ENCODE measurements around the gene SCAP. TPM values are rescaled to one million over a fixed set of nuclear protein-coding genes. Genes with fewer than 3 reads are reported as not detected.

SCAP gene
- total and polyA plus RNA-seq, 2 donors, result 31.7 to 40.5 TPM

- DNase-seq (ENCODE audit: low read depth in 6 of 9, low spot score in 9 of 9), result no peak
- 96% methylated on average over 9 of the region's 9 CpGs for WGBS
- H3K9me3 ChIP-seq (ENCODE audit: control insufficient read depth in 2 of 2, insufficient read depth in 1 of 2, low read length in 1 of 2), result no peaks in the 10 kb centered on the region
- H3K36me3 ChIP-seq (ENCODE audit: control insufficient read depth in 2 of 2, insufficient read depth in 2 of 2, low read length in 1 of 2), result peaks cover 68 to 70% of the 10 kb centered on the region in 2 donors
- H3K4me1 ChIP-seq (ENCODE audit: control insufficient read depth in 2 of 2, insufficient read depth in 2 of 2, low read length in 2 of 2), result peaks cover 0 to 10% of the 10 kb centered on the region in 2 donors
- H3K27ac ChIP-seq (ENCODE audit: low read depth in 1 of 2, low read length in 1 of 2), result no peak overlapping the region
- H3K27me3 ChIP-seq (ENCODE audit: control insufficient read depth in 2 of 2, insufficient read depth in 1 of 2, low read length in 1 of 2), result no peaks in the 10 kb centered on the region
- no peak overlapping the region for H3K4me3 ChIP-seq (ENCODE audit: low read length in 2 of 2)
Measured at GRCh38 chr3:47422743-47423142, 53.0 kb downstream of the SCAP start.

- Histone ChIP-seq H3K9me3 (ENCODE audit: control insufficient read depth in 2 of 2, insufficient read depth in 1 of 2, low read length in 1 of 2) (no peaks in the 10 kb centered on the region), H3K36me3 (ENCODE audit: control insufficient read depth in 2 of 2, insufficient read depth in 2 of 2, low read length in 1 of 2) (peaks cover 67 to 68% of the 10 kb centered on the region in 2 donors), H3K4me3 (ENCODE audit: low read length in 2 of 2) (no peak overlapping the region), H3K4me1 (ENCODE audit: control insufficient read depth in 2 of 2, insufficient read depth in 2 of 2, low read length in 2 of 2) (peaks cover 0 to 10% of the 10 kb centered on the region in 2 donors), H3K27ac (ENCODE audit: low read depth in 1 of 2, low read length in 1 of 2) (peak overlapping the region; percentile 11 to 83), H3K27me3 (ENCODE audit: control insufficient read depth in 2 of 2, insufficient read depth in 1 of 2, low read length in 1 of 2) (no peaks in the 10 kb centered on the region)
- WGBS, result 91% methylated on average over 13 of the region's 13 CpGs
- DNase-seq (ENCODE audit: low read depth in 6 of 9, low spot score in 9 of 9), result no peak
Measured at GRCh38 chr3:47421741-47422649, 53.7 kb downstream of the SCAP start.

- H3K4me3 ChIP-seq (ENCODE audit: low read length in 2 of 2), result no peak overlapping the region
- peak; percentile 59 to 92 (median 79) for DNase-seq (ENCODE audit: low read depth in 6 of 9, low spot score in 9 of 9)
- WGBS, result 78% methylated on average over 29 of the region's 29 CpGs
- H3K9me3 ChIP-seq (ENCODE audit: control insufficient read depth in 2 of 2, insufficient read depth in 1 of 2, low read length in 1 of 2), result no peaks in the 10 kb centered on the region
- peak overlapping the region; percentile 48 to 83 for H3K27ac ChIP-seq (ENCODE audit: low read depth in 1 of 2, low read length in 1 of 2)
- peaks cover 64% of the 10 kb centered on the region in 2 donors for H3K36me3 ChIP-seq (ENCODE audit: control insufficient read depth in 2 of 2, insufficient read depth in 2 of 2, low read length in 1 of 2)
- H3K27me3 ChIP-seq (ENCODE audit: control insufficient read depth in 2 of 2, insufficient read depth in 1 of 2, low read length in 1 of 2), result no peaks in the 10 kb centered on the region
- H3K4me1 ChIP-seq (ENCODE audit: control insufficient read depth in 2 of 2, insufficient read depth in 2 of 2, low read length in 2 of 2), result peaks cover 0 to 10% of the 10 kb centered on the region in 2 donors
Measured at GRCh38 chr3:47420511-47421484, 54.9 kb downstream of the SCAP start.

DNA sequence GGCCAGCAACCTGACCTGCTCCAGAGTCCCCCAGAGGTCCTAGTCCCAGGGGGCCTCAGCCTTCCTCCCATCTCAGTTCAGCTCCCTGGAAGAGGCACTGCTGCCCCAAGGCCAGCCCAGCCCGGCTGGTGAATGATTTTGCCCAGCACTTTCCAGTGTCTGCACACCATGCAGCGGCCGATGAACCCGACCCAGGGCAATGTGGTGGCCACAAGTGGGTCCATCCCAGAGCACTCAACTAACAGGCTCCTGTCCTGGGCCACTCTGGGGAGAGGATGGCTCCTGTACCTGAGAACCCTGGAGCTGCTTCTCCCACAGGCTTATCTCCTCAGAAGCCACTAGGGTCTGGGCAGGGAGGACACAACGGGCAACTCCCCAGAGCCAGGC lies 55.7 kb downstream of the SCAP start:
- 99% methylated on average over 5 of the region's 5 CpGs for WGBS
- H3K4me1 ChIP-seq (ENCODE audit: control insufficient read depth in 2 of 2, insufficient read depth in 2 of 2, low read length in 2 of 2), result peaks cover 0 to 10% of the 10 kb centered on the region in 2 donors
- H3K36me3 ChIP-seq (ENCODE audit: control insufficient read depth in 2 of 2, insufficient read depth in 2 of 2, low read length in 1 of 2), result peaks cover 62 to 66% of the 10 kb centered on the region in 2 donors
- DNase-seq (ENCODE audit: low read depth in 6 of 9, low spot score in 9 of 9), result no peak
- no peak overlapping the region for H3K27ac ChIP-seq (ENCODE audit: low read depth in 1 of 2, low read length in 1 of 2)
- H3K27me3 ChIP-seq (ENCODE audit: control insufficient read depth in 2 of 2, insufficient read depth in 1 of 2, low read length in 1 of 2), result no peaks in the 10 kb centered on the region
- H3K9me3 ChIP-seq (ENCODE audit: control insufficient read depth in 2 of 2, insufficient read depth in 1 of 2, low read length in 1 of 2), result no peaks in the 10 kb centered on the region
- H3K4me3 ChIP-seq (ENCODE audit: low read length in 2 of 2), result no peak overlapping the region

DNA sequence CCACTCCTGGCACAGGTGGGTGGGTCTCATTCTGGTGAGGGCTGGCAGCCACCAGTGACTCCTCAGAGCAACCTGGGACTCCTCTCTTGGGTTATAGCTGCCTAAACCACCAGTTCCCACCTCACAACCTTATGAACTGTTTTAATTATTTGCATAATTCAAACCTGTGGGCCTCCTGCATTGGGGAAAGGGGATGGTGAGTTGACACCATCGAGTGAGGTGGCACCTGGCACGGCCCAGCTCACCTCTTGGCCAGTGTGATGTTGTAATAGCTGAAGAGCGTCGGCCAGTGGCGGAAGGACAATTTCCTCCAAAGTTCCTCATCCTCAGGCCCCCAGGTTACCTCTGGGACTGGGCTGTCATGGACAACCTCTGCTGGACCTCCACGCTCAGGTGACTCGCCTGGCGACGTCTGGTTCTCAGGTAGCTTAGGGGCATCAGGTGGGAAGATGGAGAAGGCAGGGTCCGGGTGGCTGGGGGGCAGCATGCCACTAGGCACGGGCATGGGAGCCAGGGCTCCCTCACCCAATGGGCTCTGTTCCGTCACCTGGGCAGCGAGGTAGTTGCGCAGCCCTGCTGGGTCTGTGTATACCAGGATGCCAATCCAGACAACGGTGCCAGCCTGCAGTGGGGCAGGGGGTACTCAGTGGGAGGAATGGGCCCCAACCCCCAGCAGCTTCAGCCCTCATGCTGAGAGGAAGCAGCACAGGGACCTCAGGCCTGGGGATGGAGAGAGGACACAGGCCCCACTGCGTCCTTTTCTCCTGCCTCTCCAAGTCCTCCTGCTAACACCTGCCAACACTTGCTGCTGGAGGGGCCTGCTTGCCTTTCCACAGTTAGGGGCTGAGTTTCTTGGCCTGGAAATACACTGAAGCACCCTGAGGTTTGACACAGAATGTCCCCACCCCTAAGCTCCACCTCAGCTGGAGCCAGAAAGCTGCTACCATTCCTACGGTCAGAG lies 56.4 kb downstream of the SCAP start:
- H3K27ac ChIP-seq (ENCODE audit: low read depth in 1 of 2, low read length in 1 of 2), result no peak overlapping the region
- no peak for DNase-seq (ENCODE audit: low read depth in 6 of 9, low spot score in 9 of 9)
- peaks cover 0 to 10% of the 10 kb centered on the region in 2 donors for H3K4me1 ChIP-seq (ENCODE audit: control insufficient read depth in 2 of 2, insufficient read depth in 2 of 2, low read length in 2 of 2)
- WGBS, result 97% methylated on average over 17 of the region's 17 CpGs
- H3K4me3 ChIP-seq (ENCODE audit: low read length in 2 of 2), result no peak overlapping the region
- peaks cover 65 to 72% of the 10 kb centered on the region in 2 donors for H3K36me3 ChIP-seq (ENCODE audit: control insufficient read depth in 2 of 2, insufficient read depth in 2 of 2, low read length in 1 of 2)
- no peaks in the 10 kb centered on the region for H3K9me3 ChIP-seq (ENCODE audit: control insufficient read depth in 2 of 2, insufficient read depth in 1 of 2, low read length in 1 of 2)
- H3K27me3 ChIP-seq (ENCODE audit: control insufficient read depth in 2 of 2, insufficient read depth in 1 of 2, low read length in 1 of 2), result no peaks in the 10 kb centered on the region

DNA sequence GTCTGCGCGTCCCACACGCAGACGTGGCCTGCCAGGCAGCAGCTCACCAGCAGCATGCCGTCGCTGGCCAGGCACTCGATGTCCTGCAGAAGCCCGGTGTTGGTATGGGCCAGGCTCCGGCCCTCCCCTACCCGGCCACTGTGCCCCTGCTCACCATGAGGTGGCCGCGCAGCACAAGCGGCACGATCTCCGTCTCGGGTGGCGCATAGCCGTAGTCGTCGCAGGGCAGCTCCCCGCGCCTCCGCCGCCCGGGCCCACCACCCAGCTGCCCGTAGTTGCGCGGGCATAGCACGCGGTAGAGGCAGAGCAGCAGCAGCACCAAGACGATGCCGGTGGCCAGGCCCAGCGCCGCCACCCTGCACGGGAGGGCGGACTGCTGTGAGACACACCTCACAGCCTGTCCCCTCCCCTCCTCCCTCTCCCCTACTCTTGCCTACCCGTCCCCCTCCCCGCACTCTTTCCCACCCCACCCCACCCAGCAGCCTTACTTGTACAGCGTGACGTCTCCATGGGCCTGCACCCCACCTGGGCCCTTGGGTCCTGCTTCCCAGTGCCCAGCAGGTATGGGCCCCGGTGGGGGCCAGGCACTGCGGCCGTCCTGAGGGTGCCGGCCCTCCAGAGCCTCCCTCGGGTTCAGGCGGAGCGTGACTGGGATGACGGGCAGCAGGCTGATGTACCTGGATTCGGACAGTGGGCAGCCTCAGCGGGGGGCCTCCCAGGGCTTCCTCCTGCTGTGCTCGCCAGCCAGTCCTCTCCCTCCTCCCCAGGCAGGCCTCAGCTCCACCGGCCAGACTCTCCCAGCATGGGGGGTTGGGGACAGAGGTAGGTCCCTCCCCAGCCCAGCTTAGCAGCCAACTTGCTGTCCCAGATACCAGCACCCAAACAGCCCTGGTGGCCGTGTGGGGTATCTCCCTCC lies 57.3 kb downstream of the SCAP start:
- no peak overlapping the region for H3K4me3 ChIP-seq (ENCODE audit: low read length in 2 of 2)
- no peaks in the 10 kb centered on the region for H3K27me3 ChIP-seq (ENCODE audit: control insufficient read depth in 2 of 2, insufficient read depth in 1 of 2, low read length in 1 of 2)
- H3K36me3 ChIP-seq (ENCODE audit: control insufficient read depth in 2 of 2, insufficient read depth in 2 of 2, low read length in 1 of 2), result peaks cover 67 to 76% of the 10 kb centered on the region in 2 donors
- H3K27ac ChIP-seq (ENCODE audit: low read depth in 1 of 2, low read length in 1 of 2), result no peak overlapping the region
- H3K9me3 ChIP-seq (ENCODE audit: control insufficient read depth in 2 of 2, insufficient read depth in 1 of 2, low read length in 1 of 2), result no peaks in the 10 kb centered on the region
- WGBS, result 96% methylated on average over 53 of the region's 53 CpGs
- peaks cover 0 to 10% of the 10 kb centered on the region in 2 donors for H3K4me1 ChIP-seq (ENCODE audit: control insufficient read depth in 2 of 2, insufficient read depth in 2 of 2, low read length in 2 of 2)
- no peak for DNase-seq (ENCODE audit: low read depth in 6 of 9, low spot score in 9 of 9)

DNA sequence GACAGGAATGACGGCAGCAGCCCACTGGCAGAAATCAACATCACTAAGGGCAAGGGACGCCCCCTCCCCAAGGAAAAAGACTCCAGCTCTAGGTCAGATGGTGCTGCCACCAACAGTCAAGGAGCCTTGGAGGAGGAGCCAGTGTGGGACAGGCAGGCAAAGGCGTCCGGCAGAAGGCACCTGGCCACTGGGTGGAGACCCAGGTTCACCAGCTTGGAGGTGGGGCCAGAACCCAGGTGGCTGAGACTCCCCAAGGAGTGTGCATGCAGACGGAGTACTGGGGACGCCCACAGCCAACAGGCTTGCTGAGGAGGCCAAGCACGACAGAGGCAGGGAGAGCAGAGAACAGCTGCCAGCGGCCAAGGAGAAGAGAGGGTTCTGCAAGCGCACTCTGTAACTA lies 59.7 kb downstream of the SCAP start:
- 96% methylated on average over 9 of the region's 9 CpGs for WGBS
- Histone ChIP-seq H3K9me3 (ENCODE audit: control insufficient read depth in 2 of 2, insufficient read depth in 1 of 2, low read length in 1 of 2) (no peaks in the 10 kb centered on the region), H3K4me1 (ENCODE audit: control insufficient read depth in 2 of 2, insufficient read depth in 2 of 2, low read length in 2 of 2) (peaks cover 0 to 2% of the 10 kb centered on the region in 2 donors), H3K27ac (ENCODE audit: low read depth in 1 of 2, low read length in 1 of 2) (no peak overlapping the region), H3K4me3 (ENCODE audit: low read length in 2 of 2) (no peak overlapping the region), H3K27me3 (ENCODE audit: control insufficient read depth in 2 of 2, insufficient read depth in 1 of 2, low read length in 1 of 2) (no peaks in the 10 kb centered on the region), H3K36me3 (ENCODE audit: control insufficient read depth in 2 of 2, insufficient read depth in 2 of 2, low read length in 1 of 2) (peaks cover 79 to 90% of the 10 kb centered on the region in 2 donors)
- DNase-seq (ENCODE audit: low read depth in 6 of 9, low spot score in 9 of 9), result no peak
